GM19463 (cell line): ENCODE measurements around the gene ADNP.
"Not testable (repeated sequence)": the region's sequence is repeated elsewhere in the genome, so short reads cannot be mapped to it uniquely, and the experiment has no call there.

ENCODE experiments used
- ATAC-seq: cut with Tn5 transposase; IDR thresholded peaks from one replicate; pipeline ENCODE4 v1.9.1; 2021; ENCODE audit warnings: mild to moderate bottlenecking, moderate library complexity; ENCODE audit not compliant: unreplicated experiment

ADNP gene

DNA sequence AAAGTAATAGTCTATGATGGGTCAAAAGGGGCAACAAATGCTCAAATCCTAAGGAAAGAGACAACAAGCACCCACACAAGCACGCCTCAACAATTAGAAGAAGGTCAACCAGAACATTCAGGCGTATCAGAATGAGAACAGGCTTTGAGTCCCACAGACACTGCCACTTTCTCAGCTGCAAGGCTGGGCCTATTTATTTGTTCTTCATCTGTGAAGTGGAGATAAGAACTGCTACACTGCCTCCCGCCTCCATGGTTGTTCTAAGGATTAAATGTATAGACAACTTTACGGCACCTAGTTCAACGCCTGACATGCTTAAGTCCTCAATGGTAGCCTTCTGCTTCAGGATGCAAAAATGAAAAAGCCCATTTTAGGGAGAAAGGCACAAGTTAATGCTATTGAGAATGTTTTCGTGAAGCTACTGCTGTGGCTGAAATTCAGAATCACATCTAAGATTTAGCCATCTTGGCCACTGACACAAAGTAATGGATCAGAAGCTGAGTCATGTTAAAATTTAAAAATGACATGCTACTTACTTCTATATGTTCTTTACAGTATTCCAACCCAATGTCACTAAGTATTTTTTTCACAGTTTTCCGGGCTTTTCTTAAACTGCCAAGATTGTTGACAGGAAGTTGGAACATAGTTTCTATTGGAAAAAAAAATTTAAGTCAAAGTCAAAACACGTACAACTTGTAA lies 27.7 kb downstream of the ADNP start:
- ATAC-seq, result no peak

DNA sequence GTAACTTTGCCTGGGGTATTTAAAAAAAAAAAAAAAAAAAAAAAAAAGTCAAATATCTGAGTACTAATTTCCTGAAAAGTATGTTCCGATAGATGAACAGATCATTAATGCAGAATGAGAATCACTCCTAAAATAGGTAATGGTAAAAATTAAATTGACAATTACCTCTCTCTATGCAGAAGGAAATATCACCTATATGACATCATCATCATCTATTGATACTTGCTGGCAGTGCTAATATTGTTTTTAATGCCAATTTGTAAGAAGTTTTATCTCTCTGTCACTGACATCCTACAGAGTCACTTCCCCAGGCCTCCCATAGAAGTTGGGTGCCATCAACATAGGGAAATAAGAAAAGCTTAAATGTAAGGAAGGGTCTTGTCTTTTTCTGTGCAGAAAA lies 29.9 kb downstream of the ADNP start:
- ATAC-seq, result no peak

DNA sequence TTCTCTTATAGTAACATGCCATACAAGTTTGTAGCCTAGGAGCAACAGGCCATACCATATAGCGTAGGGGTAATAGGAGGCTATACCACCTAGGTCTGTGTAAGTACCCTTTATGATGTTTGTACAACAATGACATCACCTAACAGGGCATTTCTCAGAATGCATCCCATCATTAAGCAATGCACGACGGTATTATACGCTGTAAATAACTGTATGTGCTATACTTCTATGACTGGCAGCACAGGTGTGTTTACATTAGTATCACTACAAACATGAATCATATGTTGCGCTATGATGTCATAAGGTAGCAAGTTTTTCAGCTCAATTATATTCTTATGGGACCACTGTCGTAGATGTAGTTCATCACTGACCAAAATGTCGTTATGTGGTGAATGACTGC lies 31.0 kb downstream of the ADNP start:
- no peak for ATAC-seq

GRCh38 chr20:50898475-50898874 lies 32.8 kb downstream of the ADNP start:
- no peak for ATAC-seq

DNA sequence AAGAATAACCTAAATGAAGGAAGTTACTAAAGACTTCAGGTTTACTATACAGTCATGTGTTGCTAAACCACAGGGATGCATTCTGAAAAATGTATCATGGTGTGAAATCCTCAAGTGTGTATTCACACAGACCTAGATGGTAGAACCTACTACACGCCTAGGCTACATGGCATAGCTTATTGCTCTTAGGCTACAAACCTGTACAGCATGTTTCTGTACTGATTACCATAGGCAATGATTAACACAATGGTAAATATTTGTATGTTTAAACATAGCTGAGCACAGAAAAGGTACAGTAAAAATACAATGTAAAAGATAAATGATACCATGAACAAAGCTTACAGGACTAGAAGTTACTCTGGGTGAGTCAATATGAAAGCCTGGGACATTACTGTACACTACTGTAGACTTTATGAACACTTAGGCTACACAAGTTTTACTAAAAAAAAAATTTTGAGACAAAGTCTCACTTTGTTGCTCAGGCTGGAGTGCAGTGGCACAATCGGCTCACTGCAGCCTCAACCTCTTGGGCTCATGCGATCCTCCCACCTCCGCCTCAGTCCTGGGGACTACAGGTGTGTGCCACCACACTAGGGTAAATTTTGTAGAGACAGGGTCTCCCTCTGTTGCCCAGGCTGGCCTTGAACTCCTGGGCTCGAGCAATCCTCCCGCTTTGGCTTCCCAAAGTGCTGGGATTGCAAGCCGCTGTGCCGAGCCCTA lies 36.0 kb downstream of the ADNP start:
- no peak for ATAC-seq

GRCh38 chr20:50893620-50894019 lies 37.6 kb downstream of the ADNP start:
- no peak for ATAC-seq

GRCh38 chr20:50892394-50892793 lies 38.8 kb downstream of the ADNP start:
- ATAC-seq, result no peak

DNA sequence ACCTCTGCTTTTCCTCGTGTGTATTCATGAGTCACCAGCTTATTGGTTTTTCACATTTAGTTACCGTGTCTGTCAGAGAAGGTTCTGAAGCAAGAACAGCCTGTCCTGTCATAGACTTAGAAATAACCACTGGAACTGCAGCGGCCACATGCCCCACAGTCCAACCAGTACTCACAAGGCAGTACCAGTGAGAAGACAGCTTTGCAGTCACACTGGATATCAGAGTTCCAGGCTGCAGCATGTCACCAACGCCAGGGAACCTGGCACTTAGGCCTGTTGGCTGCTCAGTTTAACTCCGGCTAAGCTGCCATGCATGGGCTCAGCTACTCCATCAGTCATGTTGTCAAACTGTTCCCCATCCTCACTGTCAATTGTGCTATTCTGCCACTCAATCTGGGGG lies 40.1 kb downstream of the ADNP start:
- no peak for ATAC-seq

DNA sequence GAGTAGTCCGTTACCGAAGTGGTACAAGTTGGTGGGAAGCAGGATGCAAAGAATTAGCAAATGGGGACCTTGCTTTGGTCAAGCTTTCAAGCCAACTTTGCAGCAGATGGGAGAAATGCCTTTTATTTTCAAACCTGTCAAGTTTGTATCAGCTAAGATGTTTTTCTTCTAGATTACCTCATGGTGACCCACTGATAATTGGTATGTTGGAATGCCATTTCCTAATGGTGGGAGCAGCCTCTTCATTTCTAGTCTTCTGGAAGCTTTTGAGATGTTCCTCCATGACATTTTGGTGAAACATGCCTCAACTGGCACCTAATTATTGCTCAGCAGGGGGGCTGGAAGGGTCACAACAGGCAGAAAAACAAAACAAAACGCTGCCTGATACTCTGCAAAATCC lies 43.7 kb downstream of the ADNP start:
- ATAC-seq, result no peak

DNA sequence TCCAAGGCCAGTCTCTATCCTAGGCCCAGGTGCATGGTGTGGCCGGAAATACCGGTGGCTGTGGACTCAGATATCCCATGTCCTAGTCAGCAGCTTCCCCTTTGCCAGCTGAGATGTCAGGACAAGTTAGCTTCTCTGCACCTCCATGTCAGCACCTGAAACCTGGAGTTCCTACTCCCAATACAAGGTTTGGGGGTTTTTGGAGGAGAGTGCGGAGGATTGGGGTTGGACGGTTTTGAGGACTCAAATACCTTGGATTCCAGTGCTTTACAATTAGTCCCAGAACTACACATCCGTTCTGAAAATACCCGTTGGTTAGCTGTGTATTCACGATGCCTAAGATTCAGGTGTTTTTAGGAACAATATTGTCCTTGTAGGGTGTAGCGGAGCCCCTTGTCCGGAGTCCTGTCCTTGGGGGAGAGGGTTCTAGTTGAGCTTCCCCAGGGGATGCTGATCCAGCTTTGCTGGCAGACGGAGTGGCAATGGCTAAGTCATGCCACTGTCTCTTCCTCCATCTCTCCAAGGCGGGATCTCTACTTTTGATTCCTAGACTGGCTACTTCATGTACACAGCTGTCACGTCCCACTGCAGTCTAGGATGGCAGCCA lies 45.0 kb downstream of the ADNP start:
- no peak for ATAC-seq

DNA sequence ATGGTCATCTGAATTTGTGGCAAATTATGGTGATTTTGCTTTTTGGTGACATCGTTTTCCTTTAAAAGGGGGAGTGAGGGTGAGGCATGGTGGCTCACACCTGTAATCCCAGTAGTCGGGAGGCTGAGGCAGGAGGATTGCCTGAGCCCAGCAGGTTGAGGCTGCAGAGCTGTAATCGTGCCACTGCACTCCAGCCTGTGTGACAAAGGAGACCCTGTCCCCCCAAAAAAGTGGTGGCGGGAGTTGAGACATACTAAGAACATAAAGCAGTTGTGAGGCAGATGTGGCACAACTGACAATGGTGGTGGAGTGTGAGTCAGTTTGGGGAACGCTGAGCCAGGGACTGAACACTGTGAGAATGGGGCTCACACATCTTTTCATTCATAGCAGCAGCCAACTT lies 45.5 kb downstream of the ADNP start:
- no peak for ATAC-seq

- no peak for ATAC-seq
These were observed 46.2 kb downstream of the ADNP start for GRCh38 chr20:50885068-50885467.

DNA sequence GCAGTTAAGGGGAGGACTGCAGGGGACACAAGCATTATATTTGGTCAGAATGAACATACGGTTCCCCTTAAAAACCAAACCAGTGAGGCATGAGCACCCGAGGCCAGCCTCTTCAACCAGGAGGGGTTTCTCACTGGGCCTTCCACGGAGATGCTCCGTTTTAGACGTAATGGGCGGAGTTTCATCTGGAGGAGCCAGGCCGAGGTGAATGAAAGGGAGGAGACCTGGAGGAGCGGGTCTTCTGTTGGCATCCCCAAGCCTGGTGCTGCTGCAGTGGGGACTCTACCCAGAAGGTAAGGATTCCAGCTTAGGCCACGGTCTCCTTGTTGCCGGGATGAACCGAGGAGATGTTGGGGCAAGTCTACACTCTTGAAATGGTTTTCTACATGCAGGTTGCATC lies 47.4 kb downstream of the ADNP start:
- ATAC-seq, result no peak

- not testable (repeated sequence) for ATAC-seq
These were observed 49.3 kb downstream of the ADNP start for GRCh38 chr20:50881759-50882424.

GRCh38 chr20:50879649-50880550 lies 51.3 kb downstream of the ADNP start:
- ATAC-seq, result no peak

DNA sequence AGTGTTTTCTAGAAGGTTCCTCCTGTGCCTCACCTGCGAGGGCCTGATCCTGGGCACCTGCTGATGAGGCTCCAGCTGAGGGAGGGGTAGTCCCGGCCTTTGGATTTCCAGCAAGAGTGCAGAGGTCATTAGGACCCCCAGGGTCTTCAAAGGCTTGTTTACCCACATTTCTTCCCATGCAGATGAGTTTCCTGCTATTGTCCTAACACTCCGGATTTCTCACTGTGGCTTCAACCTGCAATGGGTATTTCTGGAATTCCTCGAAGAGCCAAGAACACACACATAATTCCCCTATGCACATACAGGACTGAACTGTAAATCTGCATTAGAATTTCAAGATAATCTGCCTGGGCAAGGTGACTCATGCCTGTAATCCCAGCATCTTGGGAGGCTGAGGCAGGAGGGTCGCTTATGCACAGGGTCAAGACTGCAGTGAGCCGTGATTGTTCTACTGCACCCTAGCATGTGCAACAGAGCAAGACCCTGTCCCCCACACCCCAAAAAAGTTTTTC lies 53.9 kb downstream of the ADNP start:
- ATAC-seq, result no peak

DNA sequence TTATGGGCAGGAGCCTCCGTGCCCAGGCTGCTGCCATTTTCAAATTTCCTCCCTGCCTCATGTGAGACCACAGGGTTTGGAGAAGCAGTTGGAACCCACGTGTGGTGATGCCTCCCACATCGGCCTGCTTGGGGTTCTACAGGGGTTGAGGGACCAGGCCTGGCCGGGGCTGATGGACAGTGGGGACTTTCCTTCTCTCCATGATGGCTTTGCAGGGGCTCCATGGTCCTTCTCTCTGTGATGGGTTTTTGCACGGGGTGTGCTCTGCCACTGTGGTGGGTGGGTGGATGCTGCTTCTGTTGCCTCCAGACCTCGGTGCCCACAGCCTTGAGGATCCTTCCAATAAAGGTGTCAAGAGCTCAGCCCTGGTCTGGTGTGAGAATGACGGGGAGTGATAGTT lies 54.4 kb downstream of the ADNP start:
- ATAC-seq, result no peak

DNA sequence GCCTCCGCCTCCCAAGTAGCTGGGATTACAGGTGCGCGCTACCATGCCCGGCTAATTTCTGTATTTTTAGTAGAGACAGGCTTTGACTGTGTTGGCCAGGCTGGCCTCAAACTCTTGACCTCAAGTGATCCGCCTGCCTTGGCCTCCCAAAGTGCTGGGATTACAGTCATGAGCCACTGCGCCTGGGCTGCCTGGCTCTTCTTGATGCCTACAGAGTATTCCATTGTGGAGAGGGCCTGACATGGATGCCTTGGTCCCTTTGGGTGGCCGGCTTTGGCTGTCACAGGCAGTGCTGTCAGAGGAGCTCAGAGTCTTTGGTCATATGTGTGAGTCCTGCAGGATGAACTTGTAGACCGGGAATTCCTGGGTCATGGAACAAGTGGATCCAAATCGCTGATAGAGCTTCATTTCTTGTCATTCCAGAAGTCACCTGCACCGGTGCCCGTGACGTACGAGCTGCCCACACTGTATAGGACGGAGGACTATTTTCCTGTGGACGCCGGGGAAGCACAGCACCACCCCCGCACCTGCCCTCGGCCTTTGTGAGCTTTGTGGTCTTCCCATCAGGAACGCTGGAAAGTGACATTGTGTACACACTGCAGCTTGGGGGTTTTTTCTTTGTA lies 55.1 kb downstream of the ADNP start:
- no peak for ATAC-seq

GRCh38 chr20:50874758-50875665 lies 56.2 kb downstream of the ADNP start:
- no peak for ATAC-seq
